GM19467 (cell line): ENCODE results near the gene TIMM10.

Source experiments
- ATAC-seq: cut with Tn5 transposase; IDR thresholded peaks from one replicate; pipeline ENCODE4 v1.9.1; 2021; ENCODE audit warnings: mild to moderate bottlenecking, moderate library complexity; ENCODE audit not compliant: unreplicated experiment

Gene TIMM10

GRCh38 chr11:57485217-57485990 lies 45.1 kb downstream of the TIMM10 start:
- ATAC-seq, result no peak

GRCh38 chr11:57484141-57484710 lies 46.3 kb downstream of the TIMM10 start:
- ATAC-seq, result peak; percentile 47

- no peak for ATAC-seq
These were observed 47.0 kb downstream of the TIMM10 start for GRCh38 chr11:57483562-57483918.

DNA sequence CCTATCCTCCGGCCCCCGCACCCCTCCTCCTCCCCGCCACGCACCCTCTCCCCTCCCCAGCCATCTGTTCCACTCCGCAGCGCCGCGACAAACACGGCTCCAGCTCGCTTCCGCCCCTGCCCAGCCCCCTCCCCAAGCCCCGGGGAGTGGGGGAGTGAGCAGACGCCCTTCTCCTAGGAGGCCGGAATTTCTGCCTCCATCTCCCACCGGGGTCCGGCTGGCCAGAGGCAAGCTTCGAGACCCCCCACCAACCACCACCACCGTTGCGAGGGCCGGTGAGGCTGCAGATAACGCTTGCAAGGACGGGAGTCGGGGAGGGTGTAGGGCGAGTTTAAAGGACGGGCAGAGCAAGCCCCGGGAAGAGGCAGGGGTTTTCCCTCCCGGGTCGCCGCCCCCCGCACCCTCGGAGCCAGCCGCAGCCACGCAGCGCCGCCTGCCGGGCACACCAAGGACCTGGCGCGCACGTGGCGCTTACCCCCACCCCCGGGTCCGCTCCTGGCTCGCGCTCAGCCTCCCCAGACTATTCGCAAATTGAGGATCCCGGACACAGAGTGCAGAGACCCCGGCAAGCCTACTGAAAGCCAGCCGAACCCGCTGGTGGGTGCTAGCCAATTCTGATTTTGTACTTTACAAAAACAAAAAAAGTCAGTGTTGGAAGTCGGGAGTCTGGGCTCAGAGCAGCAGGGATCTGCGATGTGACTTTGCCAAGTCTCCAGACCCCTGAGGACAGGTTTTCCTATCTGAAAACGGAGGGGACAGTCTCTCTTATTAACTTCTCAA lies 47.6 kb downstream of the TIMM10 start:
- ATAC-seq, result no peak

DNA sequence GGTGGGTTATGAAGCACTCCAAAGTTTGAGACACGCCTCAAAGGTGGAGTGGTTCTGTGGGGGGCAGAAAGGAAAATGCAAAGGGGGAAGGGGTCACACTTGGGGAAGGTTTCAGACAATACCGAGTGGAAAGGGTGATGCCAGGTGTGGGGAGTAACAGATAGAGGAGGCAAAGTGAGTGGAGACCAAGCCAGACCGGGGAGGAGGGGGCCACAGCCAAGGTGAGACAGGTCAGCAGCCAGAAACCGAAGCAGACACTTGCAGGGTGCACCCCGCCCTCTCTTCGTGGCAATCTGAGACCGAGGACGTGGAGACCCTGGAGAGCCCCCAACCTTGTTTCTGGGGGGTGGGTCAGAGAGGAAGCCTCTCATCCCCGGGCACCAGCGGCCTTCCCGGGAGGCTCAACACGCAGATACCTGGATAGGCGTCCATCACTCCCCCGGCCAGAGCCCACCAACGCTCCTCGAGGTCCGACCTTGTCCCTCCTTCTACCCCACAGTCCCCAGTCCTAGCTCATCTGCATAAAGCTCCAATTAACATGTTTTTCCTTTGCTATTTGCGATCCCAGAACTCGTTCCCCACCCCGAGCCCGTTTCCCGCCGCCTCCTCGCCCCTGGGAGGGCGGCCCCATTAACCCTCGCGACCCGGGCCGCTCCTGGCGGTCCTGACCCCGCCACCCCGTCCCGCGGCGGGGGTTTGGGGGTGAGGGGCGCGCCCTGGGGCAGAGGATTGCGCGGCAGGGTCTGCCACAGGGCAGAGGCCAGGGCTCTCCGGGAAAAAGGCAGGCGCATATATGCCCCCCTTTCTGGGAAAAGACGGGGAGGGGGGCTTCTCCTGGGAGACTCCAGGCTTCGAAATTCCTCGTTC lies 48.4 kb downstream of the TIMM10 start:
- ATAC-seq, result no peak

DNA sequence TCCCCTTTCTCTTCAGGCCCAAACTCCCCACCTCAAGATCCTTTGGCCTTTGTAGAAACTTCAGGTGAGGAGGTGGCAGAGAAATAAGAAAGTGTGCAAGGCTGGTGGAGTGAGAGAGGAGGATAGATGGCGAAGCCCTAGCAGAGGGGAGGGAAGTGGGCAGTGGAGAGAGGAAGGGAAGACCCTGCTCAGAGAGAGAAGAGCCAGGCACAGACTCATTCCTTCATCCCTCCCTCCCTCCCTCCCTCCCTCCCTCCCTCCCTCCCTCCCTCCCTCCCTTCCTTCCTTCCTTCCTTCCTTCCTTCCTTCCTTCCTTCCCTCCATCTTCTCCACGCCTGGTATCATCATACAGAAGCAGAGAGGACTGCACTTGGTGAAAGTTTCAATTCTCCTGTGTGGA lies 49.2 kb downstream of the TIMM10 start:
- no peak for ATAC-seq

GRCh38 chr11:57480409-57481137 lies 50.0 kb downstream of the TIMM10 start:
- no peak for ATAC-seq

DNA sequence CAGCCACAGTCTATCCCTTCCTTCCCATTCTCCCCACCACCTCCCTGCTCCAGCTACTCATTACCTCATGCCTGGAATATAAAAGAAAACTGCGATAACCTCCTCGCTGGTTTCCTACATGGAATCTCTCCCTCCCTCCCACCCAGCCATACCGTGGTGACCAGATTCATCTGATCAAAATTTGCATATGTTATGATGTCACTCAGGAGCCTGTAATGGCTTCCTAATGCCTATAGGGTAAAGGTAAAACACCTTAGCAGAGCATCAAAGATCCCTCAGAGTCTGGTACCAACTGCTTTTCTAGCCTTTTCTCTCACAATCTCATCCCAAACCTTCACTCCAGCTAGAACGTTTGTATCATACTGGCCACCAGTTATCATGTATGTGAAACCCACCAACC lies 50.6 kb downstream of the TIMM10 start:
- ATAC-seq, result no peak

GRCh38 chr11:57479021-57479663 lies 51.4 kb downstream of the TIMM10 start:
- ATAC-seq, result no peak
